ENCODE data around the gene TSHZ1. TPM values are rescaled to one million over a fixed set of nuclear protein-coding genes. Genes with fewer than 3 reads are reported as not detected.
"Not testable (repeated sequence)": the region's sequence is repeated elsewhere in the genome, so short reads cannot be mapped to it uniquely, and the experiment has no call there.

Gene TSHZ1
- polyA plus RNA-seq, 1 of the 3 experiments (the other 2 are of a cell fraction), result 2.6 TPM

GRCh38 chr18:75185460-75185859 is 25.1 kb upstream of the TSHZ1 start (continued):
- TF ChIP-seq TAF1 (IDR thresholded peaks at IDR 0.05; ENCODE audit: borderline replicate concordance, low read depth, low read length), result no peak

- H3K27me3 ChIP-seq (ENCODE audit: insufficient read depth); H2AFZ ChIP-seq (ENCODE audit: low read depth); H3K9me2 ChIP-seq; H3K4me2 ChIP-seq; H3K4me1 ChIP-seq (ENCODE audit: control insufficient read depth in 1 of 2, insufficient read depth in 2 of 2, low read depth in 1 of 2, low read length in 1 of 2); H3K79me2 ChIP-seq (ENCODE audit: insufficient read depth); H4K20me1 ChIP-seq (ENCODE audit: insufficient read depth); H3K9ac ChIP-seq; H3K4me3 ChIP-seq (ENCODE audit: low read depth in 2 of 2, low read length in 1 of 2); DNase-seq; H3K9me3 ChIP-seq; H3K36me3 ChIP-seq (replicated peaks in 1 of 2; ENCODE audit: control insufficient read depth in 1 of 2, insufficient read depth in 2 of 2, low read length in 1 of 2); H3F3A ChIP-seq (replicated peaks; ENCODE audit: insufficient read depth); CTCF ChIA-PET; H3K27ac ChIP-seq (ENCODE audit: low read depth in 2 of 2, low read length in 1 of 2): not testable (repeated sequence)
- 85% methylated on average over 4 of the region's 4 CpGs for WGBS (ENCODE audit: low lambda C conversion rate)
- POLR2A ChIA-PET, result interaction anchor here (0.5 kb wide), 1 partner anchor 60 kb away, joined by 3 read pairs; no protein-coding TSS in a partner anchor
Observed at GRCh38 chr18:75187702-75188101, 22.9 kb upstream of the TSHZ1 start.

- H3K9me3 ChIP-seq, result no peaks in the 10 kb centered on the region
Observed at GRCh38 chr18:75189696-75190095, 20.9 kb upstream of the TSHZ1 start.

GRCh38 chr18:75192899-75193298 is 17.7 kb upstream of the TSHZ1 start:
- H3K36me3 ChIP-seq (replicated peaks in 1 of 2; ENCODE audit: control insufficient read depth in 1 of 2, insufficient read depth in 2 of 2, low read length in 1 of 2), result peaks cover 0 to 6% of the 10 kb centered on the region in 2 experiments
- H3K9me2 ChIP-seq, result no peaks in the 10 kb centered on the region
- H3K9ac ChIP-seq, result no peak overlapping the region
- CTCF ChIA-PET, result no interaction called here
- H3K4me3 ChIP-seq (ENCODE audit: low read depth in 2 of 2, low read length in 1 of 2), result no peak overlapping the region
- TF ChIP-seq EP300 (IDR thresholded peaks at IDR 0.05; ENCODE audit: borderline replicate concordance in 1 of 2, low read depth in 1 of 2, low read length in 1 of 2), result peak in 1 of 2 experiments; percentile 47; a peak in 1 of 4 replicates
- TF ChIP-seq GATA2 (CRISPR knock-in tag; IDR thresholded peaks at IDR 0.05), result peak; percentile 74
- TF ChIP-seq EZH2phosphoT487 (IDR thresholded peaks at IDR 0.05; ENCODE audit: borderline replicate concordance, low read depth), result no peak
- TF ChIP-seq RCOR1 (IDR thresholded peaks at IDR 0.05; ENCODE audit: low read length), result peak; percentile 48; the same call in 1 of the 2 replicates
- H3K4me1 ChIP-seq (ENCODE audit: control insufficient read depth in 1 of 2, insufficient read depth in 2 of 2, low read depth in 1 of 2, low read length in 1 of 2), result peaks cover 0 to 12% of the 10 kb centered on the region in 2 experiments; a peak in 2 of 4 replicates
- H4K20me1 ChIP-seq (ENCODE audit: insufficient read depth), result no peaks in the 10 kb centered on the region
- no peak overlapping the region for H3K4me2 ChIP-seq
- H3K27me3 ChIP-seq (ENCODE audit: insufficient read depth), result no peaks in the 10 kb centered on the region
- no peaks in the 10 kb centered on the region for H3K9me3 ChIP-seq
- no peak overlapping the region for H2AFZ ChIP-seq (ENCODE audit: low read depth)
- no peak overlapping the region; a peak in 1 of 4 replicates for H3K27ac ChIP-seq (ENCODE audit: low read depth in 2 of 2, low read length in 1 of 2)
- H3K79me2 ChIP-seq (ENCODE audit: insufficient read depth), result peaks cover 4% of the 10 kb centered on the region
- 70% methylated on average over 7 of the region's 7 CpGs for WGBS (ENCODE audit: low lambda C conversion rate)
- H3F3A ChIP-seq (replicated peaks; ENCODE audit: insufficient read depth), result no peaks in the 10 kb centered on the region
- no peak for DNase-seq
- POLR2A ChIA-PET, result no interaction called here

More at GRCh38 chr18:75189696-75190095, 20.9 kb upstream of the TSHZ1 start:
- no peaks in the 10 kb centered on the region for H3K9me2 ChIP-seq
- no peak overlapping the region for H3K27ac ChIP-seq (ENCODE audit: low read depth in 2 of 2, low read length in 1 of 2)
- no peak overlapping the region for H3K4me3 ChIP-seq (ENCODE audit: low read depth in 2 of 2, low read length in 1 of 2)
- no peak for DNase-seq
- no peak for TF ChIP-seq SIN3A (IDR thresholded peaks at IDR 0.05; ENCODE audit: borderline replicate concordance, low read depth, low read length)
- 75% methylated on average over 1 of the region's 6 CpGs for WGBS (ENCODE audit: low lambda C conversion rate)
- H2AFZ ChIP-seq (ENCODE audit: low read depth), result no peak overlapping the region
- no peak overlapping the region for H3K9ac ChIP-seq
- POLR2A ChIA-PET, result interaction anchor here (0.7 kb wide), 1 partner anchor 956 kb away, joined by 3 read pairs; no protein-coding TSS in a partner anchor
- CTCF ChIA-PET, result interaction anchor here (0.9 kb wide), 1 partner anchor 14 kb away, joined by 3 read pairs; no protein-coding TSS in a partner anchor
- H3K27me3 ChIP-seq (ENCODE audit: insufficient read depth), result no peaks in the 10 kb centered on the region
- H4K20me1 ChIP-seq (ENCODE audit: insufficient read depth), result no peaks in the 10 kb centered on the region
- peaks cover 0 to 16% of the 10 kb centered on the region in 2 experiments; a peak in 2 of 4 replicates for H3K4me1 ChIP-seq (ENCODE audit: control insufficient read depth in 1 of 2, insufficient read depth in 2 of 2, low read depth in 1 of 2, low read length in 1 of 2)
- no peaks in the 10 kb centered on the region for H3K79me2 ChIP-seq (ENCODE audit: insufficient read depth)
- H3K4me2 ChIP-seq, result no peak overlapping the region
- H3K36me3 ChIP-seq (replicated peaks in 1 of 2; ENCODE audit: control insufficient read depth in 1 of 2, insufficient read depth in 2 of 2, low read length in 1 of 2), result no peaks in the 10 kb centered on the region
- H3F3A ChIP-seq (replicated peaks; ENCODE audit: insufficient read depth), result no peaks in the 10 kb centered on the region

All from SK-N-SH (cell line).